Adrenal gland (tissue), 12 donors: ENCODE data around the gene SLC19A3. TPM values are rescaled to one million over a fixed set of nuclear protein-coding genes. Genes with fewer than 3 reads are reported as not detected.

Experiments used
- DNase-seq, 7 donors: peaks; one replicate each; pipeline ENCODE4 v3.0.0-alpha.2; 2019 to 2020
- H3K27ac ChIP-seq, 5 donors: fragments of 200-600 bp; sonication (generic) in 4 of 5; 1 replicate in 3 of 5; 2 replicates in 2 of 5; pipeline versions ENCODE4 v1.5.1 to v1.8.0; 2016 to 2020; ENCODE audit warnings: mild to moderate bottlenecking in 1 of 5
- H3K27me3 ChIP-seq: fragments of 200-600 bp; 2 replicates; pipeline ENCODE4 v1.8.0; 2021
- H3K36me3 ChIP-seq, 2 donors: fragments of 200-600 bp; replicated peaks in 1 of 2; 1 replicate in 1 of 2; 2 replicates in 1 of 2; pipeline versions ENCODE4 v1.5.1 to v1.8.0; 2018 to 2022
- H3K4me1 ChIP-seq, 2 donors: fragments of 200-600 bp; replicated peaks in 1 of 2; 1 replicate in 1 of 2; 2 replicates in 1 of 2; pipeline versions ENCODE4 v1.5.1 to v1.8.0; 2018 to 2021
- H3K4me3 ChIP-seq, 4 donors: fragments of 200-600 bp; sonication (generic) in 3 of 4; one replicate each; pipeline ENCODE4 v1.5.1; 2016 to 2018
- H3K9me3 ChIP-seq, 3 donors: fragments of 200-600 bp; sonication (generic) in 1 of 3; replicated peaks in 1 of 3; 1 replicate in 2 of 3; 2 replicates in 1 of 3; pipeline versions ENCODE4 v1.5.1 to v1.8.0; 2016 to 2021
- POLR2A ChIP-seq, 2 donors: fragments of 450-650 bp; IDR thresholded peaks; one replicate each; pipeline ENCODE4 v1.6.1; 2017; ENCODE audit warnings: antibody characterized with exemption in 2 of 2, mild to moderate bottlenecking in 2 of 2, moderate library complexity in 1 of 2
- WGBS, 4 donors: extraction: QIAGEN DNeasy Blood & Tissue Kit in 2 of 4; methylation state at CpG; one replicate each; pipeline versions ENCODE4 v1.1.5 to v1.1.7; 2013 to 2017; 5-methylcytosine and 5-hydroxymethylcytosine counted together
- intact Hi-C, 2 donors: fragments of 100-400 bp; cut with DNase I; formaldehyde crosslinking; loops; one replicate each; pipeline versions ENCODE4 v1.14.1 to v1.15.0; 2022 to 2023
- polyA plus RNA-seq, 3 donors: library from polyadenylated mRNA; stranded (reverse); fragments of 200-250 nt in 2 of 3; fragments of 350-450 nt in 1 of 3; fragmentation: Illumina TruSeq in 1 of 3; extraction: RNeasy Lipid Tissue Mini Kit (QIAGEN cat#74804) in 1 of 3; gene quantifications; one replicate each; pipeline ENCODE4 v1.2.3, GENCODE V29; 2013 to 2014
- total RNA-seq, 9 donors: library from RNA; depleted of rRNA in 4 of 9; stranded (reverse); fragments of >200 nt in 4 of 9; fragments of 120-200 nt in 1 of 9; fragmentation: NEBNext Ultra II Directional in 1 of 9; extraction: Animal tissue kit (Norgen Biotek cat#: 25700) in 1 of 9; gene quantifications; one replicate each; pipeline versions ENCODE4 v1.1.0 to v1.2.4, GENCODE V29; 2013 to 2023
- TF ChIP-seq, protein P1 (sequence below), 6 experiments: fragments of 450-650 bp in 4 of 6; fragments of 200-600 bp in 2 of 6; sonication (generic) in 1 of 6; IDR thresholded peaks; 1 replicate in 5 of 6; 2 replicates in 1 of 6; pipeline versions ENCODE4 v1.5.1 to v1.8.0; 2016 to 2021; ENCODE audit warnings: antibody characterized with exemption in 6 of 6, mild to moderate bottlenecking in 2 of 6, moderate library complexity in 1 of 6
- donor health status: healthy with polysubstance abuse.
- donor health status: Bipolar disorder and iron deficiency.
- donor health status: DM: yes; HTN: yes; CAD: no.
- donor health status: DM: no; HTN: no; CAD: no.
- donor health status: DM: no; HTN: no; CAD: no.
- donor health status: DM: yes; HTN: yes; CAD: no.

SLC19A3 gene
- total and polyA plus RNA-seq, 12 donors, result 0.18 to 7.9 (median 0.97) TPM; not detected in 1

- H3K27me3 ChIP-seq, result no peaks in the 10 kb centered on the region
- TF ChIP-seq, protein P1, sequence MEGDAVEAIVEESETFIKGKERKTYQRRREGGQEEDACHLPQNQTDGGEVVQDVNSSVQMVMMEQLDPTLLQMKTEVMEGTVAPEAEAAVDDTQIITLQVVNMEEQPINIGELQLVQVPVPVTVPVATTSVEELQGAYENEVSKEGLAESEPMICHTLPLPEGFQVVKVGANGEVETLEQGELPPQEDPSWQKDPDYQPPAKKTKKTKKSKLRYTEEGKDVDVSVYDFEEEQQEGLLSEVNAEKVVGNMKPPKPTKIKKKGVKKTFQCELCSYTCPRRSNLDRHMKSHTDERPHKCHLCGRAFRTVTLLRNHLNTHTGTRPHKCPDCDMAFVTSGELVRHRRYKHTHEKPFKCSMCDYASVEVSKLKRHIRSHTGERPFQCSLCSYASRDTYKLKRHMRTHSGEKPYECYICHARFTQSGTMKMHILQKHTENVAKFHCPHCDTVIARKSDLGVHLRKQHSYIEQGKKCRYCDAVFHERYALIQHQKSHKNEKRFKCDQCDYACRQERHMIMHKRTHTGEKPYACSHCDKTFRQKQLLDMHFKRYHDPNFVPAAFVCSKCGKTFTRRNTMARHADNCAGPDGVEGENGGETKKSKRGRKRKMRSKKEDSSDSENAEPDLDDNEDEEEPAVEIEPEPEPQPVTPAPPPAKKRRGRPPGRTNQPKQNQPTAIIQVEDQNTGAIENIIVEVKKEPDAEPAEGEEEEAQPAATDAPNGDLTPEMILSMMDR (IDR thresholded peaks at IDR 0.05), result no peak
- no peak for TF ChIP-seq POLR2A (IDR thresholded peaks at IDR 0.05)
- DNase-seq, result no peak
- no peak overlapping the region for H3K27ac ChIP-seq
- peaks cover 0 to 7% of the 10 kb centered on the region in 2 donors for H3K4me1 ChIP-seq
- 81 to 94% (median 91%) methylated on average over 4 of the region's 4 CpGs for WGBS, 4 donors
- H3K9me3 ChIP-seq, result no peaks in the 10 kb centered on the region
- H3K36me3 ChIP-seq, result no peaks in the 10 kb centered on the region
- intact Hi-C loops, result no loop called here
- H3K4me3 ChIP-seq, result no peak overlapping the region
These were observed 2.9 kb upstream of the SLC19A3 start for GRCh38 chr2:227720680-227721079.

- no peaks in the 10 kb centered on the region for H3K27me3 ChIP-seq
- no peaks in the 10 kb centered on the region for H3K9me3 ChIP-seq
- no peak overlapping the region for H3K4me3 ChIP-seq
- H3K27ac ChIP-seq, result no peak overlapping the region
- no peak for DNase-seq
- H3K4me1 ChIP-seq, result peaks cover 0 to 7% of the 10 kb centered on the region in 2 donors
- H3K36me3 ChIP-seq, result no peaks in the 10 kb centered on the region
- TF ChIP-seq POLR2A (IDR thresholded peaks at IDR 0.05), result no peak
- TF ChIP-seq, protein P1 (IDR thresholded peaks at IDR 0.05), result no peak
- intact Hi-C loops, result no loop called here
- 79 to 91% (median 88%) methylated on average over 4 of the region's 4 CpGs for WGBS, 4 donors
These were observed 1.8 kb upstream of the SLC19A3 start for GRCh38 chr2:227719641-227720040.

GRCh38 chr2:227716501-227716900, 1.3 kb downstream of the SLC19A3 start:
- TF ChIP-seq, protein P1 (IDR thresholded peaks at IDR 0.05), result no peak
- TF ChIP-seq POLR2A (IDR thresholded peaks at IDR 0.05), result no peak
- Histone ChIP-seq H3K4me1 (peaks cover 0 to 7% of the 10 kb centered on the region in 2 donors), H3K36me3 (no peaks in the 10 kb centered on the region), H3K9me3 (no peaks in the 10 kb centered on the region), H3K27ac (no peak overlapping the region), H3K27me3 (no peaks in the 10 kb centered on the region), H3K4me3 (no peak overlapping the region)
- WGBS, 4 donors, result 88 to 100% (median 96%) methylated on average over 2 of the region's 2 CpGs
- DNase-seq, result no peak
- intact Hi-C loops, result no loop called here

DNA sequence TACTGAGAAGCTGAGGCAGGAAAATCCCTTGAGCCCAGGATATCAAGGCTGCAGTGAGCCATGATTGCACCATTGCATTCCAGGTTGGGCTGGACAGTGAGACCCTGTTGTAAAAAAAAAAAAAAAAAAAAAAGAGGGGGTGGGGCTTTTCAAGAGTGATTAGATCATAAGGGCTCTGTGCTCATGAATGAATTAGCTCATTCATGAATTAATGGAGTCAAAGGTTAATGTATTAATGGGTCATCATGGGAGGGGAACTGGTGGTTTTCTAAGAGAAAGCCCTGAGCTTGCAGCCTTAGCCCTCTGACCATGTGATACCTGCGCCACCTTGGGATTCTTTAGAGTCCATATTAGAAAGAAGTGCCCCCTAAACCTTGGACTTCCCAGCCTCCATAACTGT, 4.5 kb downstream of the SLC19A3 start:
- 33 to 100% (median 94%) methylated on average over 1 of the region's 1 CpG for WGBS, 4 donors
- Histone ChIP-seq H3K4me1 (peaks cover 0 to 3% of the 10 kb centered on the region in 2 donors), H3K4me3 (no peak overlapping the region), H3K27me3 (no peaks in the 10 kb centered on the region), H3K9me3 (no peaks in the 10 kb centered on the region), H3K27ac (no peak overlapping the region), H3K36me3 (no peaks in the 10 kb centered on the region)
- intact Hi-C loops, result no loop called here
- no peak for DNase-seq
- no peak for TF ChIP-seq POLR2A (IDR thresholded peaks at IDR 0.05)
- TF ChIP-seq, protein P1 (IDR thresholded peaks at IDR 0.05), result no peak
